Brain microvascular endothelial cell (primary cell): Measurements from ENCODE around the gene STRA8.

Experiments
- DNase-seq: peaks from one replicate; pipeline ENCODE4 v3.0.0-alpha.2; 2020
- H3K27ac ChIP-seq: fragments of 250-450 bp; sonication (Bioruptor Pico); 2 replicates; pipeline ENCODE4 v1.5.1; 2020; ENCODE audit warnings: mild to moderate bottlenecking, moderate library complexity
- H3K27me3 ChIP-seq: fragments of 250-450 bp; sonication (Bioruptor Pico); replicated peaks from 2 replicates; pipeline ENCODE4 v1.5.1; 2020; ENCODE audit warnings: mild to moderate bottlenecking
- H3K36me3 ChIP-seq: fragments of 250-450 bp; sonication (Bioruptor Pico); replicated peaks from 2 replicates; pipeline ENCODE4 v1.5.1; 2020; ENCODE audit warnings: mild to moderate bottlenecking
- H3K4me3 ChIP-seq: 2 replicates; pipeline ENCODE4 v1.5.1; 2011; ENCODE audit warnings: low read depth, mild to moderate bottlenecking, control low read depth, low read length, moderate library complexity
- in situ Hi-C: cut with HindIII; loops from 2 replicates; pipeline ENCODE4 v1.10.0; 2017; ENCODE audit warnings: low sequenced_read_pairs, low pct_ligation_motif_present
- TF ChIP-seq, protein P1 (sequence below): IDR thresholded peaks from 2 replicates; pipeline ENCODE4 v1.5.1; 2011; ENCODE audit warnings: low read depth, mild to moderate bottlenecking, moderate library complexity, low read length, control low read depth, inconsistent platforms; ENCODE audit errors: missing control alignments

STRA8 gene

DNA sequence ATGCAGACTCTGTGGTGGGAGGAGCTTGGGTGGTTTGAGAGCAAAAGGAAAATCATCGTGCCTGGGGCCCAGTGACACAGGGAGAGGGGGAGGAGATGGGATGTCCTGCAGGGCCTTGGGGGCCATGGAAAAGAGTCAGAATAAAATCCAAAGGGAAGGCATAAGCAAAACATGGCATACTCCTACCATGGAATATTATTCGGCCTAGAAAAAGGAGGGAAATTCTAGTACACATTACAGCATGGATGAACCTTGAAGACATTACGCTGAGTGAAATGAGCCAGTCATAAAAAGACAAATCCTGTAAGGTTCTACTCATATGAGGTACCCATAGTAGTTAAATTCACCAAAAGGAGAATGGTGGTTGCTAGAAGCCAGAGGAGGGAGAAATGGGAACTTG, 38.7 kb downstream of the STRA8 start:
- Histone ChIP-seq H3K4me3 (no peak overlapping the region), H3K27ac (no peak overlapping the region), H3K27me3 (no peaks in the 10 kb centered on the region), H3K36me3 (no peaks in the 10 kb centered on the region)
- DNase-seq, result no peak
- TF ChIP-seq, protein P1, sequence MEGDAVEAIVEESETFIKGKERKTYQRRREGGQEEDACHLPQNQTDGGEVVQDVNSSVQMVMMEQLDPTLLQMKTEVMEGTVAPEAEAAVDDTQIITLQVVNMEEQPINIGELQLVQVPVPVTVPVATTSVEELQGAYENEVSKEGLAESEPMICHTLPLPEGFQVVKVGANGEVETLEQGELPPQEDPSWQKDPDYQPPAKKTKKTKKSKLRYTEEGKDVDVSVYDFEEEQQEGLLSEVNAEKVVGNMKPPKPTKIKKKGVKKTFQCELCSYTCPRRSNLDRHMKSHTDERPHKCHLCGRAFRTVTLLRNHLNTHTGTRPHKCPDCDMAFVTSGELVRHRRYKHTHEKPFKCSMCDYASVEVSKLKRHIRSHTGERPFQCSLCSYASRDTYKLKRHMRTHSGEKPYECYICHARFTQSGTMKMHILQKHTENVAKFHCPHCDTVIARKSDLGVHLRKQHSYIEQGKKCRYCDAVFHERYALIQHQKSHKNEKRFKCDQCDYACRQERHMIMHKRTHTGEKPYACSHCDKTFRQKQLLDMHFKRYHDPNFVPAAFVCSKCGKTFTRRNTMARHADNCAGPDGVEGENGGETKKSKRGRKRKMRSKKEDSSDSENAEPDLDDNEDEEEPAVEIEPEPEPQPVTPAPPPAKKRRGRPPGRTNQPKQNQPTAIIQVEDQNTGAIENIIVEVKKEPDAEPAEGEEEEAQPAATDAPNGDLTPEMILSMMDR, result no peak
- in situ Hi-C loops, result no loop called here

DNA sequence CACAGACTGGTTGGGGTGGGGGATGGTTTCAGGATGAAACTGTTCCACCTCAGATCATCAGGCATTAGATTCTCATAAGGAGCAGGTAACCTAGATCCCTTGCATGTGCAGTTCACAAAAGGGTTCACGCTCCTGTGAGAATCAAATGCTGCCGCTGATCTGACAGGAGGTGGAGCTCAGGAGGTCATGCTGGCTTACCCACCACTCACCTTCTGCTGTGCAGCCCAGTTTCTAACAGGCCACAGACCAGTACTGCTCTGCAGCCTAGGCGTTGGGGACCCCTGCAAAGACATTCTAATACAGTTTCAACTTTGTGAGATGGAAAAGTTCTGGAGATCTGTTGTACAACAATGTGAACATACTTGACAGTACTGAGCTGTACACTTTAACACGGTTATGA, 39.9 kb downstream of the STRA8 start:
- Histone ChIP-seq H3K27ac (no peak overlapping the region), H3K4me3 (no peak overlapping the region), H3K27me3 (no peaks in the 10 kb centered on the region), H3K36me3 (no peaks in the 10 kb centered on the region)
- in situ Hi-C loops, result no loop called here
- no peak for DNase-seq
- TF ChIP-seq, protein P1, result no peak

DNA sequence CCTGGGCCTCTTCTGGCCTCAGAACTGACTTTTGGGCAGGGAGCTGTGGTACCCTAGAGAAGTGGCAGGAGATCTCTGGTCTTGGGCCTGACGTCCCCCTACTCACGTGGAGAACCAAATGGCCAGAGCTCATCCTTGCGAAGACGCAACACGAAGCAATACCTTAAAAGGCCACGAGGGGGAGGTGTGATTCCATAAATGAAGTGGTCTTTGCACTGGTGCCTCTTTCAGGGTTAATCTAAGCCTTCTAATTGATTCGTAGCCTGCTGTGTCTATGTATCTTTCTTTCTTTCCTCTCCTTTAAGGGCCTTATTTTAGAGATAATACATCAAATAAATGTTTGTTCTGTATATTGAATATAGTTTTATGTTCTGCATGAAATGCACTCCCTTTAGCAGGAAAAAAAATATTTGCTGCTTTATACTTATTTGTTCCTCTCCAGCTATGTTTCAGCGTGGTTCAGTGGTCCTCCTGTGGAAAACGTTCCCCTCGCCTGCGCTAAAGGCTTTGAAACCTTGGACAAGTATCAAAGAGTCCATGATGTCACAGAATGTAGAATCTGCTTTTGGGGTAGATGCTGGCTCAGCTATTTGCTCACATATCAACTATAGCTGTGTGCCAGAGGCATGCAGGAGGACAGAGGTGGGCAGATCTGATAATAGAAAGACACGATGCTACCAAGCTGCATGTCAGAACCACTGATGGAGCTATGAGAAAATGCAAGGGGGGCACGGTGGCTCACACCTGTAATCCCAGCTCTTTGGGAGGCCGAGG, 41.0 kb downstream of the STRA8 start:
- Histone ChIP-seq H3K4me3 (no peak overlapping the region), H3K27me3 (no peaks in the 10 kb centered on the region), H3K36me3 (no peaks in the 10 kb centered on the region), H3K27ac (no peak overlapping the region)
- in situ Hi-C loops, result no loop called here
- DNase-seq, result peak; percentile 76
- TF ChIP-seq, protein P1, result peak; percentile 83

DNA sequence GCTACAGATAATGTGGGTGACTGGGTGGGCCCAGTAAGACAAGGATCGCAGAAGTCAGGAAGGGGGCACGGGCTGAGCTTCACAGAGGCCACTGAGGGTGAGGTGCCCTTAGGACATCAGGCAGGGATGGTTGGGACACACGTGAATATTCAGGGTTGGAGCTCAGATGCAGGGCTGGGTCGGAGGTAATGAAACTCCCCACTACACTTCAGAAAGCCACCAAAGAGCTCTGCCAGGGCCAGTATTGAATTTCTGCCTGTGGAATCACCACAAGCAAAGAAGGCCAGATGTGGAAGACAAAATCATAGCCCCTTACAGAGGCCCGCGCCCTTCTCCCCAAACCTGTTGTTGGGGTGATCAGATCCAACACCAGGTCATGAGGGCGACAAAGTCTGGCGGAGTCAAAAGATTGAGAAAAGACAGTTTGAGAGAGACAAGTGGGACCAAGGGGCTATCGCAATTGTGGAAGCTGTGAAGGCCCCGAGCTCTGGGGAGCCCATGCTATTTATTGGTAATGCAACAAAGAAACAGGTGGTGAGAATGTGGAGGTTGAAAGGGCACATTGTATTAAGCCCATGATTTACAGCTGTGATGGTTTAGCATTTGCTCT, 42.4 kb downstream of the STRA8 start:
- in situ Hi-C loops, result no loop called here
- TF ChIP-seq, protein P1, result no peak

DNA sequence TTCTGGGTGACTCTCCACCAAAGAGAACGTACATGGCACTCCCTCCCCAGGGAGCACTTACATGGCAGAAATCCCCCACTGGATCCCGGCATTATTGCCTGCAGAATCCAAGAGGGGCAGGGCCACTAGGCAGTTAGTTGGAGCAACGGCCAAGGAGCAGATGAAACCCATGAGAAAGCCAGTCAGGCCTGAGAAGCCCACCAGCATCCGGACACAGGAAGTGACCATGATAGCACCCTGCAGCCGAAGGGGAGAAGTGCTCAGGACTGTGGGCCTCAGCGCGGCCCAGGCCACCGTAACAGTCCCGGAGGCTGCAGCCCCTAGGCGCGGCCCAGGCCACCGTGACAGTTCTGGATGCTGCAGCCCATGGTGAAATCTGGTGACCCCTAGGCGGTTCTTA, 43.5 kb downstream of the STRA8 start:
- in situ Hi-C loops, result no loop called here
- Histone ChIP-seq H3K27me3 (no peaks in the 10 kb centered on the region), H3K4me3 (no peak overlapping the region), H3K36me3 (no peaks in the 10 kb centered on the region), H3K27ac (no peak overlapping the region)
- TF ChIP-seq, protein P1, result no peak
- DNase-seq, result no peak

More for the DNA sequence above, 42.4 kb downstream of the STRA8 start:
- Histone ChIP-seq H3K4me3 (no peak overlapping the region), H3K27ac (no peak overlapping the region), H3K36me3 (no peaks in the 10 kb centered on the region), H3K27me3 (no peaks in the 10 kb centered on the region)
- DNase-seq, result no peak
